NCI-H82 (cell line): ENCODE results near the gene RNF217.

Experiments used
- DNase-seq: peaks from one replicate; lab custom pipeline; 2025; lab: John Stamatoyannopoulos, UW

RNF217 gene

DNA sequence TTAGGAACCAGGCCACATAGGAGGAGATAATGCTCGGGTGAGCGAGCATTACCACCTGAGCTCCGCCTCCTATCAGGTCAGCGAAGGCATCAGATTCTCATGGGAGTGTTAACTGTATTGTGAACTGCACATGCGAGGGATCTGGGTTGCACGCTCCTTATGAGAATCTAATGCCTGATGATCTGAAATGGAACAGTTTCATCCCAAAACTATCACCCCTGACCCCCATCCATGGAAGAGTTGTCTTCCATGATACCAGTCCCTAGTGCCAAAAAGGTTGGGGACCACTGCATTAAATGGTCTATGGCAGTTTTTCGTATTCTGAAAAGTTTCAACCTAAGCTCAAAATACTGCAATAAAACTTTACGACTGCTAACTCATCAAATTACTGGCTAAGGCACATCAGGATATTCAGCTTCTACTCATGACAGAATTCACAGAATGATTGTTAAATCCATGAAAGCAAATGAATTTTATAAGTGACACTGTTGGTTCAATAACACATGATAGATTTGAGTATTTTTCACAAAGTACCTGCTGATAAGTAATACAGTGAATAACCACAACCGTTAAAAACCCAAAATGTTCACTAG lies 25.9 kb downstream of the RNF217 start:
- DNase-seq, result peak; percentile 20

DNA sequence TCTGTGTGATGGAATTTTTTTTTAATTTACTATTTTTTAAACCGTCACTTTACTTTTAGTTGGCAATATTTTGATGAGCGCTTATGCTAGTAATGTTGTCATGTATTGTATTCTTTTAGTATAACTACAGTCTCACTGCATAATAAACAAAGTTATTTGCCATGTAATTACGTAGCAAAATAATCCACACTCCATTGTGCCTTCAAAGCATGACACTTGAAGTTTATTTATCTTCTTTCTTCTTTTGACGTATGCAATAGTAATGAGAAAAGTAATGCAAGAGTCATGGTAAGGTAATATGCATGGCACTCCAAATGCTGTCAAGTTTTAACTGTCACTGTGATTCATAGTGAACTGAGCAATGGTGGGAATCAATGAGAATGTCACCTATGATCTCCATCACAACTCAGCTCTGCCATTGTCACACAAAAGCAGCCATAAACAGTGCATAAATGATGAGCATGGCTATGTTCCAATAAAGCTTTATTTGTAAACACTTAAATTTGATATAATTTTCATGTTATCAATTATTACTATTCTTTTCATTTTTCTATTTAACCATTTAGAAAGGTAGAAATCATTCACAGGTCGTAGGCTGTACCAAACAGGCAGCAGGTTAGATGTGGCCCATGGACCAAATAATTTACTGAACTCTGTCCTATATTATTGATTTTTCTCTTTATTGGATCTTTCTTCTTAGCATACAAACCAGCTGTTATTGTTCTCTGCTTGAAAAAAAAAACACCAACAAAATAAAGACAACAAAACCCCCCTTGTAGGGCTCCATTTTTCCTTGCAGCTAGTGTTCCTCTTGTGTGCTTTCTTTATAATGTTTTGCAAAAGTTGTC lies 27.1 kb downstream of the RNF217 start:
- no peak for DNase-seq

DNA sequence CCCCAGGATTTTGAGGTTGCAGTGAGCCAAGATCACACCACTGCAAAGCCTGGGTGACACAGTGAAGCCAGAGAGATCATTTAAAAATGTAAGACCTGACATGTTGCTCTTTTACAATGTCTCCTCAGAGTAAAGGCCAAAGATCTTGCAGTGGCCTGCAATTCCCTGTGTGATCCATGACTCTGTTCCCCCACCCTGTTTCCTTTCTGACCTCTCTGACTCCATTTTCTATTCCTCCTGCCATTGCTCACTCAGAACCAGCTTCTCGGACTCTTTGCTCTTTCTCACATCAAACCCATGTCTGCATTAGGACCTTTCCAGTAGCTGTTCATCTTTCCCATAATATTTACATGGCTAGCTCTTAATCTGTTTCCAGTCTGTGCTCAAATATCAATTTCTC lies 28.8 kb downstream of the RNF217 start:
- no peak for DNase-seq

DNA sequence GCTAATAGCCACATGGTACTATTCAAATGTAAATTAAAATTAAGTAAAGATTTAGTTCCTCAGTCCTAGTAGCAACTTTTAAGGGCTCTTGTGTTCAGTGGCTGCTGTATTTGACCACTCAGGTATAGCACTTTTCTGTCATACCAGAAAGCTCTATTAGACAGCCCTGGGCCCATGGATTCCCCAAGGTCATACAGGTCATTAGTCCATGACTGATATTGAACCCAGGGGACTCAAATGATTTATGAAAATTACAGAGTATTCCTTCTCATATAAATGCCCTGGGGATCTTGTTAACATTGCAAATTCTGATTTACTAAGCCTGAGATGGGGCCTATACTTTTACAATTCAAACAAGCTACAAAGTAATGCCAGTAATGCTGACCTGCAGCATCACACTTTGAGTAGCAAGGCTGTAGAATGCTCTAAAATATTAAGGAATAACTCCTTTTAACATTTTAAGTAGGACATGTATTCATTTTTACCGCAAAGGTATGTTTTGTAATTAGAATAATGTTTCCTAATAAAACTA lies 29.6 kb downstream of the RNF217 start:
- DNase-seq, result no peak

DNA sequence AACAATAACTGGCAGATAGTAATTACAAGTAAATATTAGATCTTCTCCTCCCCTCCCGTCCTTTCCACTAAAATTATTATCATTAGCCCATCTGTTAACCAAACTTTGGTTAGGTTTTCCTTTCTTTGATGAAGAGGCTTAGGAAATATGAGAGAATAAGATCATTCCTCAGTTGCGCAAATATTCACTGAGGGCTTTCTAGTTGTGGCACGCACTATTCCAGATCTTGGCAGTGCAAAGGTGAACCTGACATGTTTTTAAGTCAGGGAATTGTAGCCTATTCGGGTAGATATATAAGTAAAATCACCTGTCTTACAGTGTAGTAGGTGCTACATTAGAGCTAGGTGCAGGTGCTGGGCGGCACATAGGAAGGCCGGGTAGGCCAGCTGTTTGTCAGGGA lies 31.1 kb downstream of the RNF217 start:
- no peak for DNase-seq

DNA sequence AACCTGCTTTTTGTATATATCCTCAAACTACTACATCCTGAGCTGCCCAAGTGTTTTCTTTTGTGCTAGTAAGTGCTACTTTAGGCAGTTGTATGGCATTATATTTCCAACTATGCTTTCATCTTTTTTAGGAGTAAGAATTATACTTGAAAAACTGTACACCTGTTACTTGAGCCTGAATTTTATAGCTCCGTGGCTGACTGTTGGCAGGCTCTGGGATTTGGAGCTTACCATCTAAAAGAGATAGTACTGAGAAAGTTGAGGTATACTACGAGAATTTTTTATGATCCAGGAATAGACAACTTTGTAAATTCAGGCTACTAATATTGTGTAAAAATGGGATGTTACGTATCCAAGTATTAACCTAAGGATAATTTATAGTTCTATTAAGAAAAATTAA lies 32.4 kb downstream of the RNF217 start:
- DNase-seq, result no peak

DNA sequence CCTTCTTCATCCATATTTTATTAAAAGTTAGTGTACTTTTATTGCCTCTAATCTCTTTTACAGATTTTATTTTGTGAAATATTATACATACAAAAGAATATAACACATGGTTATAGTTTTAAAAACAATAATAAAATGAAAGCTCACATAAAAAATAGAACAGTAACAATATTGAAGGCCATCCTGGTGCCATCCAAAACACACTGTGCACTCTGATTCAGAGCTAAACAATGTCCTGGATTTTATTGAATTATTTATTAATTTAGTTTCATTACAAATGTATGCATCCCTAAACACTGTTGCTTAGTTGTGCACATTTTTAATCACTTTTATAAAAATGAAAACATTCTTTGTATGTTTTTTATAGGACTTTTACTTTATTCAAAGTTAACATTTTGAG lies 32.9 kb downstream of the RNF217 start:
- no peak for DNase-seq

DNA sequence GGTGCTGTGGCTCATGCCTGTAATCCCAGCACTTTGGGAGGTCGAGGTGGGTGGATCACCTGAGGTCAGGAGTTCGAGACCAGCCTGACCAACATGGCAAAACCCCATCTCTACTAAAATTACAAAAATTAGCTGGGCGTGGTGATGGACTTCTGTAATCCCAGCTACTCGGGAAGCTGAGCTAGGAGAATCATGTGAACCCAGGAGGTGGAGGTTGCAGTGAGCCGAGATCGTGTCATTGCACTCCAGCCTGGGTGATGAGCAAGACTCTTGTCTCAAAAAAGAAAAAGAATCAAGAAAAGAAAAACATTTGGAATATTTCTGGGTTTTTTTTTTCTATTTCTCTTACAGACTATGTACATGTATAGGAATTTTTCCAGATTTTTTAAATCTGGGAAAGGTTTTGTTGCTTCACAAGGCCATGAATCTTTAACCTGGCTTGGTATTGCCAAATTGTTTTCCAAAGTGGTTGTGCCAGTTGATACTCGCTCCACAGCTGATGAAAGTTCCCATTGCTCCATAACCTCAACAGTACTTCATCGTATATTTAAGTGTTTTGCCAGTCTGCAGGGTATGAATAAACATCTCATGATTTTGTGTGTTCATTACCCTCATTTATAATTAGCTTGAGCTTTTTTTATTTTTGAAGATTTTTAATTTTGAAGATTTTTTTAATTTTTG lies 33.5 kb downstream of the RNF217 start:
- no peak for DNase-seq

DNA sequence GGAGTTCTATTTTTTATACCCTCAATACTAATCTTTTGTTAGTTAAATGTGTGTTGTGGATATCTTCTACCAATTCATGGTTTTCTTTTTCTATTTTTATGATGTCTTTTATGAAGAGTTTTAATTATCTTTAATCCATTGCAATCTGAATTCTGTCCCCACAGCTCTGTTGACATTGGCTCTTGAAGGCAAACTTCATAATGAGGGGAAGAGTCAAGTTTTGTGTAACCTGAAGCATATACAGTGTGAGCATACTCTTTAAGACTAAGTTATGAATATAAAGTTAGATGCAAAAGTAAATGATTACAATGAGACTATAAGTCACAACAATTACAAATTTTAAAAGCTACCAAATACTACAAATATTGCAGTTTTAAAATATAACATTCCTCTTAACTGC lies 34.2 kb downstream of the RNF217 start:
- no peak for DNase-seq

DNA sequence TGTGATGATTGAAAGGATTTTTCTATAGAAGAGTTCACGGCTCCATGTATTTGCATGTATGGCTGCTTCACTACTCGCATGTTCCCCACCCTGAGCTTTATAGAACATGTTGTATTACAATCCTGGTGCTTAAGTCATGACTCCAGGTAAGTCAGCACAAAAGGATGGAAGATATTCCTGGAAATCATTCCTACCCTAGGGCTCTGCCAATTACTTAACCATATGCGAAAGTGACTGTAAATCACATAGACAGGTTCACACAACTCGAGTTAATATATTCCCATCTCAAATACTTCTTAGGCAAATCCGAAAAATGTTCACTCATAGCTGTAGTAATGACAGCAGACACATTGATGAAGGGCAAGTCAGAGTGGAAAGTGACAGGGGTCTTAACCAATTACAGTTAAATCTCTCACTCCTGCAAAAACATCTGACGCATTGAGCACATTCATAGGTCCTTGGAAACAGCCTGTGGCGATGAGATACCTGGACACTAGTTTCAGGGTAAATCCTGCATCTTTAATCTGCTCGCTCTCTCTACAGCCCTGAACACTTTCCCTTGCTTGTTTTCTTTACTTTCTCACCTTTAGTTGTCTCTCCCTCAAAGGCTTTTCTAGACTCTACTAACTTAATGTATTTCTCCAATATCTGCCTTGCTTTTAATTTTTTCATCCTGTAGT lies 35.1 kb downstream of the RNF217 start:
- DNase-seq, result no peak

DNA sequence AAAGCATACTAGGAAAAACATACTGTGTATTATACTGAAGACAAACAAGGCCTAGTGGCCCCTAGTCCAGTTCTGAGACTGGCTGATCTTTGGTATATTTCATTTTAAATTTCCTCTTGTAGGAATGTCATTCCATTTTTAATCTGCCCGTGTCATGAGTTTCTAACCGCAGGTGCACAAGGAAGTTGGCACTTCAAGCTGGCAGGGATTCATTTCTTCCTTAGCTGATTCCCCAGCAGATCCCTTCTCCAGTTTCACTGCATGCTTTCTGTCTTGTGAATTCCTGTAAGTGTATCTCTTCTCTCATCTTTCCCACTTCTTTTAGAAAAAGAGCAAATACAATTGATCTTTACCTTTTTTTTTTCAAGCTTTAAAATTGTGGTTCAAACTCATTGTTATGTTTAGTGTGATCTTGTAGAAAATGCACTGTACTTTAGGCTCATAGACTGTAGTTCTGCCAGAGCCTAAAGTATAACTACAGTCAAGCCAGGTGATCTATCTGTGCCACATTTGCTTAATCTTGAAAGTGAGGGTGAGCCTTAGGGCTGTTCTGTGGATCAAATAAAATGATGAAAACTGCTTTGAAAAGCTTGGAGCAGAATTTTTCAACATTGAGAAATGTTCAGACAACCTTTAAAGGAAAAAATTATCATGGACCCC lies 37.0 kb downstream of the RNF217 start:
- no peak for DNase-seq

DNA sequence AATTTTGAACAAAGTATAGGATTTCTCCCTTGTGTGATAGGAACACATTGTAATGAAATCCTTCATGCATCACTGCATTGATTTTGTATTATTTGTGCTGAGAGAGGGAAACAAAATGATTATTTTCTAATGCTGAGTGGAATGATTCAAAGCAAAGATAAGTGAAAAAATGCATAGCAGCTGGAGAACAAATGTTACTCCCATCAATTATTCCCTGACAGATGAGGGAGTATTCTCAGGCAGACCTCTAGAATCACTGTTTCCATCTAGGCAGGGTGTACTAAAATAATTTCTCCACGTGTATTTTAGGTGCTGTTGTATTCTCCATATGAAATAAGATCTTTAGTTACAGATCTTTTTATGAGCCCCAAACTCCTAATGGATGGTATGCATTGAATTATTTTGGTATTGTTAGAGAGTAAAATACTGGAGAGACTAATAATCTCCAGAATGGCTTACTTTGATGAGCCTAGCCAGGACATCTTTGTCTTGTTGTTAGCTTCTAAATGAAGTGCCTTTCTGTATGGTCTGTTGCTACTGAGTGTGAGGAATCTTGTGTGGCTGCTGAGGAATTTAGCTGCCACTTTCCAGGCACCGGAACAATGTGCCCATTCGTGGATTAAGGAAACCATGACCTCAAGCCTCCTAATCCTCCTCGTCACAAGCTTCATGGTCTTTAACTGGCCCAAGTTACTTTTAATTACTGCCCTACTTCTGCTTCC lies 39.6 kb downstream of the RNF217 start:
- DNase-seq, result peak; percentile 27

DNA sequence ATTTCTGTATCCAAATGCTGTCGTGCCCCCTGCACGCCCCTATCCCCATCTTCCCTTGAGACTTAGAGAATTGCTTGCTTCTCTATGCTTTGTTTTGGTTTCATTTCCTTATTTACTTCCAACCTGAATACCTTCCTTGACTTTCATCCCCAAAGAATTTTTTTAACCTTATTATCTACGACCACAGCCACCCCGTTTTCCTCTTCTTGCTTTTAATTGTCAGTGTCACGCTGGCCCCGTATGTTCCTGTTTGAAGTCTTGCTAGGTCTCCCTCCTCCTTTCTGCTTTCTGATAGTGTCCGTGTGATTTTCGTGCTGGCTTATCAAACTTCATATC lies 40.1 kb downstream of the RNF217 start:
- no peak for DNase-seq

DNA sequence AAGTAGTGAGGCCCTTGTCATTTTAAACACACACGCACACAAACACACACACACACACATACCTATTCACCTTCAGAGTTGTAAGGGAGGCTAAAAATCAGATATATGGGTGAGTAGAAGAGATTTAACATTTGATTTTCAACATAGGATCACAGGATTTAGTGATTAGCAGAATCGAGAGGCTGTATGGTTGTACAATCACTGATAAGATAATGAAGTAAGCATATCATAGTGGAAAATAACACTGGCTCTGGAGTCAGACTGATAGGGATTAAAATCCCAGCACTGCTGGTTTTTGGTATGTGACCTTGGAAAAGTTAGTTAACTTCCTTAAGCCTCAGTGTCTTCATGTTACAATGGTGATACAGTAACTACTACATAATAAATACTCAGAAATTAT lies 40.8 kb downstream of the RNF217 start:
- no peak for DNase-seq

DNA sequence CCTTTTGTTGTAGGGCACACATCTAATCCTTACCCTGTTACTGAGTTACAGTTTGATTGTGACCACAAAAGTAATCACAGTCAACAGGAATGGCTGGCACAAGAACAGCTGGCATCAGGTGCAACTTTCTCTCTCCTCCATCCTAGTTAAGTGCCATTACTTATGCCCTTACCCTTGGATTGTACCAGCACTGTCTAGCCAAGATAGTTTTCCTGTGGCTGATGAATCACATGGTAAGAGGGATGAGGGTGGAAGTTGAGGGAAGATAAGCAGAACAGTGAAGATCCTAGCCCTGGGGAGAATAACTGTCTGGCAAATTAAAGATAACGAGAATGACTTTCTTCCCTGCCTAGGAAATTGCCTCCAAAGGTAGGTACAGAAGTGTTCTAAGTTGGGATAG lies 42.0 kb downstream of the RNF217 start:
- no peak for DNase-seq

DNA sequence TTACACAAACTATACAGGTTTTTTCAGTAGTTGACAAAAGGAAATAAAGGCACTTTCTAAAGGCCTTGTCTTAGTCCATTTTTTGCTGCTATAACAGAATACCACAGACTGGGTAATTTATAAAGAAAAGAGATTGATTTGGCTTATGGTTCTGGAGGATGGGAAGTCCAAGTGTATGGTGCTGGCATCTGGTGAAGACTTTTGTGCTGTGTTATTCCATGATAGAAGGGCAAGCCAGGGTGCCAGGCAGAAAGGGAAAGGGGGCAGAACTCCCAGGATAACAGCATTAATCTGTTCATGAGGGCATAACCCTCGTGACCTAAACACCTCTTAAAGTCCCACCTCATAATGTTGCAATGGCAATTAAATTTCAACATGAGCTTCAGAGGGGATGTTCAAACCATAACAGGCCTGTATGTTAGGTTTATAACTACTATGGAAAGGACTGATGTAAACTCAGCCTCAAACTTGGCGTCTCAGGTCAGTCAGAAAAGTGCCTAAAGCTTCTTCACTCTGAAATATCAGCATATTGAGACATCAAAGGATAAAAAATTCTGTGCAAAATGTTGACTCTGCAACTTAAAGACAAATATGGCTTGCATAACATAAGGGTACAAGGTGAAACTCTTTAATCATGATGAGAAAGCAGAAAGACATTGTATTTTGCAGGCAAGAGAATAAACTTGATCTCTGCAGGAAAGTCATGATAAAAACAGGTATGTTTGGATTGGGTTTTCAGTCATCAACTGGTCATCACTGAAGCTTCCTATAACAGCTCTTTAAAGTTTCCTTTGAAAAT lies 42.8 kb downstream of the RNF217 start:
- no peak for DNase-seq

DNA sequence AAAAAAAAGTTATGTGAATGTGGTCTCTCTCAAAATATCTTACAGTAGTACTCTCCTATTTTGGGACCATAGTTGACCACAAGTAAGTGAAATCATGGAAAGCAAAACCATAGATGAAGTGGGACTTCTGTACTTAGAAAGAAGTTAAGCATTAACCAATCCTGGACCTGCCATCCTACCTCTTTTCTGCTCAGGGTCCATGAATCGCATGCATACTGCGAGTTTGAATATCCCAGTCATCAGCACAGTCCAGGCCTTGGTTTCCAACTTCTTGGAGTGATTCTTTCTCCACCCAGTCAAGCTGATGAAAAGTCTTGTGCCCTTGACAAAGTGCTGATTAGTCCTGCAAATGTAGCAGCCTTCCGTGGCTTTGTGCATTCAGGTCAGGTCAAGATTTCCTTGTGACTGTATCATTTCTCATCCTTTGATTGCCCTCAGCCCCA lies 46.0 kb downstream of the RNF217 start:
- DNase-seq, result no peak

DNA sequence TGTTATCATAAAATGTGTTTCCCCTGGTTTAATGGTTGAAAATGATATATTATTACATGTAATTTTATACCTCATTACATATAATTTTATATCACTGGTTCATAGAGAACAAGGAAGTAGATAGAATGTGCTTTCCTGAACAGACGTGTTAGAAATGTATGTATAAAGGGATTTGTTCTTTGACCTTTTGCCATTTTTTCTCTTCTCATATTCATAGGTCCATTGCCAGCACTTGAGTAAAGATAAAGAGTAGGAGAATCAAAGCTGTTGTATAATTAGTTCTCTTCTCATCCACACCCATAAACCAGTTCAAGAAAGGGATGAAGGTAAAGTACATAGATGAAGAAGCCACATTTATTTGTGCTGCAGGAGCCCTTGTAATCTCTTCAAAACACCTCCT lies 46.7 kb downstream of the RNF217 start:
- DNase-seq, result no peak

DNA sequence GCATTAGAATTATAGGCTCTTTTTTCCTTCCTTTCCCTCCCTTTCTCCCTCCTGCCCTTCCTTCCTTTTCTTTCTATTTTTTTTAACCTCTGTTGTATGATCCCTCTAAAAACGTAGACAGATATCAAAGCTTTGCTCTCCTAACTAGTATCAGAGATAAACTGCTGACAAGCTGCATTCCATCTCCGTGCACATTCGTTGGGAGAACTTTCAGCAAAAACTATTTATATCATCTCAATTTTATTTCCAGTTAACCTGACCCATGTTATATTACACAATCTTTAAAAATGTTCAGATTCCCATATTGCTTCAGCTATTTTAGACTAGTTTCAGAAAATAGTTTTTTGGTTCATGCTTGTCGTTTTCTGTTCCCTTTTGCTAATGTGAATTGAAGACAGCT lies 47.3 kb downstream of the RNF217 start:
- DNase-seq, result no peak

DNA sequence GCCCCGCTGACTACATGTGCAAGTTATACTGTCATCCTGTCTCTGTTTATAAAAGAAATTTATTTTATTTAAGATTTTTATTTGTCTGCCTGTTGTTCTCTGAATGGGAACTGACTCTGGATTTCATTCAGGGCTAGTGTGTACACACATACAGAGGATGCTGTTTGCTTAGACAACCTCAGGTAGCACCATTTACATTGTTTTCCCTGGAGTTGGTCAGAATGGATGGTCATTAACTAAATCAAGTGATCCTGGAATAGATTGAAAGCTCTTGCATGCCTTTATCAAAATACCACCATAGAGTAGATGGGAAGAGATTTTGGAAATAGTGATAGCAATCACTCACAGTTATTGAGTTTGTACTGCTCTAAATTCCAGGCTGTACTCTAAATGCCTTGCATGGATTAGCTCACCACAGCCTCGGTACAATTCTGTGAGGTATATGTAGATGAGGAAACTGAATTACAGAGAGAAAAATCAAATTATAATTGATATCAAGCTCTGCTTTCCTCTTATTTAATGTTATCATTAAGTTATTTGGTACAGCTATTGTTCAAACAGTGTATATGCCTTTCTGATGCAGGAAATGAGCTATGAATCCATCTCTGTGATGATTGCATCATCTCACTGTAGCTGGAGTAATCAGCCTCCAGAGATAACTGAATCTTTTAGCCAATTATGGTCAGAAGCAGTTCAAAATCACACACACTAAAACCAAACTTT lies 51.9 kb downstream of the RNF217 start:
- no peak for DNase-seq
